HuH-7.5 (cell line): ENCODE data around the gene GANC.
A peak's percentile ranks its signal among the peaks of the same experiment; 100 is the strongest.
"Not testable (repeated sequence)": the region's sequence is repeated elsewhere in the genome, so short reads cannot be mapped to it uniquely, and the experiment has no call there.

ENCODE experiments used
- DNase-seq: peaks from one replicate; pipeline ENCODE4 v3.0.0; 2011; ENCODE audit warnings: low spot score

Gene GANC

GRCh38 chr15:42284551-42284950, 11.6 kb downstream of the GANC start:
- no peak for DNase-seq

GRCh38 chr15:42285034-42285433, 12.0 kb downstream of the GANC start:
- DNase-seq: no peak

DNA sequence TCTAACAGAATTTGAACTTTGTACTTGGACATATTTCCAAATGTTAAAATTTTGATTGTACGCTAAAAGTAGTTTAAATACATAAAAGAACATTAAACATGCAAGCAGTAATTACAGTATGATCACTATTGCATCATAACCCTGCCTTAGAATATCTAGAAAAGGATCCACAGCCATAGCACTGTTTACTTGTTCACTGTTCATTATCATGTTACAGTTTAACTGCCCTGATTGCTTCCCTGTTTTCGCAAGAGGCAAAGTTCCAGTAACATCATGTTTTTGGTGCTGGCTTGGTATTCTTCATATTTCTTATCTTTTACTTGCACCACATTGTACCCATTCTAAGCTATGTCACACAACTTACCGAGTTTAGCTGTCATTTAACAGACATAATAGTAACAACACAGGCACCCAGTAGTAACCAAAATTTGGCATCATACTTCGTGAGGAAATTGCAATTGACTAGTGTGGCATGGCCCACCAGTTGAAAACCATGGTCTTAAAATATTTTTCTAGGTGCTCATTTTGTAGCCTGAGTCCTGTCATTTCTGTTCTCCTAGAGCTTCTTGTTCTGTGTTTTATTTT, 13.5 kb downstream of the GANC start:
- peak; percentile 10 for DNase-seq

DNA sequence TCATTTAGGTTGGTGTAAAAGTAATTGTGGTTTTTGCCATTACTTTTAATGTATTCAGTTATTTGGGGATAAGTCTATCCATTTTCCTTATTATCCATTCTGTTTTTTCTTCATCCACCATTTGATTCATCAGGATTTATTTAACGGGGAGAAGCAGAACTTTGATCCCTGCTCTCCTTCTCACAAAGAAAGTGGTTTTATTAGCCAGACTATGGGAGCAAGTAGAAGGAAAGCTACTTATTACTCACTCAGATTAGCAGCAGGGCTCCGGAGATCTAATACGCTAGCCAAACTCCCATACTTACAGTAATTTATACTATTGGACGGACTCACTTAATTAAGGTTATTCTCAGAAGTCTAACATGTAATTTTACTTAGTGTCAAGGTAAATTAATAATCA, 14.9 kb downstream of the GANC start:
- no peak for DNase-seq

DNA sequence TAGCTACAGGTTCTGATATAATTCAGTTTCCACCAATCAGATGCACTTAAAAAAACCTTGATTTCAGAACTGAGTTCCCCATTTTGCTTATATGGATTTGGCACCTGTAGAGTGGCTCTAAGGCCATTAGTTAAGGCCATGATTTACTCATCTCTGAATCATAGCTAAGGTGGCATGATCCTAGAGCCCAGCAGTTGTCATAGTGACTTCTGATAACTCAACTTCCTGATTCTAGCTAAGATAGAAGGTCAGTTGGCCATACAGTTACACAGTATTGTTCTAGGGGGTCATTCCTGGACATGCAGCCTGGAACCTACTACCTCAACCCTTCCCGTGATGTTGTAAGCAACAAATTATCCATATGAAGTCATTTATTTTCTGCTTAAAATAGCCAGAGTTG, 16.2 kb downstream of the GANC start:
- no peak for DNase-seq

GRCh38 chr15:42301004-42301403, 28.0 kb downstream of the GANC start:
- DNase-seq: not testable (repeated sequence)

GRCh38 chr15:42306681-42307080, 33.7 kb downstream of the GANC start:
- no peak for DNase-seq

DNA sequence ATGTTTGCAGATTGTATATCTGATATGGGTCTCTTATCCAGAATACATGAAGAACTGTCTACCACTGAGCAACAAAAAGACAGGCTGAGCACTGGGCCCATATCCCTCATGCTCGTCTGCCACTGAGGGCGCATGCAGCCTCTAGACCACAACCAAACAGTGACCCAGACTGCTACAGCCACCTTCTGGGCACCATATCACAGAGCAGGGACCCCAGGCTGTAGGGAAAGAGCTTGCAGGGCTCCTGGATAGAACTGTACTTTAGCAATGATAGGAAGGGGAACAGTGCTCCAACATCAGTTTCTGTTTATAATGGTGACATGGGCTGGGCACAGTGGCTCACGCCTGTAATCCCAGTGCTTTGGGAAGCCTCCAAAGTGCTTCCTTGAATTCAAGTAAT, 40.5 kb downstream of the GANC start:
- no peak for DNase-seq

- peak; percentile 6 for DNase-seq
Measured at GRCh38 chr15:42314818-42315217, 41.8 kb downstream of the GANC start.

DNA sequence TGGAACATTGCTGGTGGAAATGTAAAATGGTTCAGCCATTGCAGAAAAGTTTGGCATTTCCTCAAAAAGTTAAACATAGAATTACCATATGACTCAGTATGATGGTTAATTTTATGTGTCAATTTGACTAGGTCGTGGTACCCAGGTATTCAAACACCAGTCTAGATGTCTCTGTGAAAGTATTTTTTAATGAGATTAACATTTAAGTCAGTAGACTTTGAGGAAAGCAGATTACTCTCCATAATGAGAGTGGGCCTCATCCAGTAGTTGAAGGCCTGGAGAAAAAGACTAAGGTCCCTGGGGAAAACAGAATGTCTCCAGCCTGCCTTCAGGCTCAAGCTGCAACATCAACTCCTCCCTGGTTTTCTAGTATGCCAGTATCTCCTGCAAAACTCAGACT, 42.5 kb downstream of the GANC start:
- DNase-seq: no peak

- not testable (repeated sequence) for DNase-seq
Measured at GRCh38 chr15:42316282-42316805, 43.3 kb downstream of the GANC start.

DNA sequence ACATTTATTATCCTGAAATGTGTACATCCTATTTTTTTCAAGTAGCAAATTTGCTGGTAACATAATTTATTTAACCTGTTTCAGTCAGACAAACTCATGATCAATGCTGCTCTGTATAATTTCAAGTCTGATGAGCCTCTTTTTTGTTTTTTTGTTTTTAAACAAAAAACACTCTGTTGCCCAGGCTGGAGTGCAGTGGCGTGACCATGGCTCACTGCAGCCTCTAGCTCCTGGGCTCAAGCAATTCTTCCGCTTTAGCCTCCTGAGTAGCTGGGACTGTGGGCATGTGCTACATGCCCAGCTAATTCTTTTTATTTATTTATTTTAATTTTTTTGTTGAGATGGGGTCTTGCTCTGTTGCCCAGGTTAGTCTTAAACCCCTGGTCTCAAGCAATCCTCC, 46.2 kb downstream of the GANC start:
- DNase-seq: no peak

DNA sequence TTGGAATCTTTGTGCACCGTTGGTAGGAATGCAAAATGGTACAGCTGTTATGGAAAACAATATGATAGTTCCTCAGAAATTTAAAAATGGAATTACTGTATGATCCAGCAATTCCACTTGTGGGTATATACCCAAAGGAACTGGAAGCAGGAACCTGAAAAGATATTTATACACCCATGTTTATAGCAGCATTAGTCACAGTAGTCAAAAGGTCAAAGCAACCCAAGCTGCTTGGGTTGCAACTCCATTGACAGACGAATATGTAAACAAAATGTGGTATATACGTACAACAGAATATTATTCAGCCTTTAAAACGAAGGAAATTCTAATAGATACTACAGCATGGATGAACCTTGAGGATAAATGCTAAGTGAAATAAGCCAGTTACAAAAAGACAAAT, 51.3 kb downstream of the GANC start:
- DNase-seq: no peak

DNA sequence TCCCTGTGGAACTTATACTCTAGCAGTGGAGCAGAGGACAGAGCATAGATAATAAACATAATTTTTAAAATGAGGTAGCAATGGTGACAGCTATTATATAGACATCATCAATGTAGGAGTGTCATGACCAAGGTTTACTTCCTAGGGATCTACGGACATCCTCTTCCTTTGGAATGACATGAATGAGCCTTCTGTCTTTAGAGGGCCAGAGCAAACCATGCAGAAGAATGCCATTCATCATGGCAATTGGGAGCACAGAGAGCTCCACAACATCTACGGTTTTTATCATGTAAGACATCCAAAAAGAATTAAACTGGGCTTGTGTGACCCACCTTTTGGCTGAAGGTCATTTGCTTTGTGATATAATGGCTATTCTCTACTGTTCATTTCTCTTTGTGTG, 56.2 kb downstream of the GANC start:
- no peak for DNase-seq

DNA sequence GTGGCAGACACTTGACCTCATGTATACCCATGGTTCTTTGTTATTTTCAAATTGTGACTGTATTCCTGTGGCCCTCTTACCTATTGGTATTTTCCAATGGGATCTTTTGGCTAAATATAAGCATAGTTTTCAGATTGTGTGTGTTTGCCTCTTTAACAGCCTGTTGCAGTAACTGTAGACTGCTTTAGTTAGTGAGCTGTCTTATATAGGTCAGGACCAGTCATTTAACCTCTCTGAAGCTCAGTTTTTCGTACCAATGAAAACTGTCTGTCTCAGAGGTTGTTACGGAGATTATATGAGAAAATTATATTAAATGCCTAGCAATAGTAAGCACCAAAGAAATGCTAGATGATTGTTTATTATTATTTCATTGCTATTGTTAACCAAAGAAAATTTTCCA, 57.0 kb downstream of the GANC start:
- DNase-seq: no peak

DNA sequence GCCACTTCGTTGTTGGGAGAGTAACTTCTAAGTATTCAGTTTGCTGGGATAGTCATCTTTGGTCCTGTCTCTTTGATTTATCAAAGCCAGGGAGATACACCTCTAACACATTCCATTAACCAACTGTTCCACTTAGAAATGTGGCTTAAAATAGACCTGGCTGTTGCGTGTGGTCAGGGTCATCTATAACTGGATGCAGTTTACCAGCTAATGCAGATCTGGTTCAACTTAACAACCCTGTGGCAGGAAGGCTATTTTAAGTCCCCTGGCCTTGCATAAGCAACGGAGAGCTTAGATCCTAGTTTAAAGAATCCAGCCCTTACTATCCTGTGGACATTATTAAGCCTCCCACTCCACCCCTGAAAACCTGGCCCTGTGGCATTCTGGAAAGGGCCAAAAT, 58.2 kb downstream of the GANC start:
- no peak for DNase-seq

GRCh38 chr15:42332331-42332730, 59.3 kb downstream of the GANC start:
- no peak for DNase-seq

DNA sequence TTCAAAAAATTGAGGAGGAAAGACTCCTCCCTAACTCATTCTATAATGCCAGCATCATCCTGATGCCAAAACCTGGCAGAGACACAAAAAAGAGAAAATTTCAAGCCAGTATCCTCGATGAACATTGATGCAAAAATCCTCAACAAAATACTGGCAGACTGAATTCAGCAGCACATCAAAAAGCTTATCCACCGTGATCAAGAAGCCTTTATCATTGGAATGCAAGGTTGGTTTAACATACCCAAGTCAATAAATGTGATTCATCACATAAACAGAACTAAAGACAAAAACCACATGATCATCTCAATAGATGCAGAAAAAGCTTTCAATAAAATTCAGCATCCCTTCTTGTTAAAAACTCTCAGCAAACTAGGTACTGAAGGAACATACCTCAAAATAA, 62.1 kb downstream of the GANC start:
- DNase-seq: no peak

GRCh38 chr15:42336650-42337049, 63.6 kb downstream of the GANC start:
- not testable (repeated sequence) for DNase-seq

DNA sequence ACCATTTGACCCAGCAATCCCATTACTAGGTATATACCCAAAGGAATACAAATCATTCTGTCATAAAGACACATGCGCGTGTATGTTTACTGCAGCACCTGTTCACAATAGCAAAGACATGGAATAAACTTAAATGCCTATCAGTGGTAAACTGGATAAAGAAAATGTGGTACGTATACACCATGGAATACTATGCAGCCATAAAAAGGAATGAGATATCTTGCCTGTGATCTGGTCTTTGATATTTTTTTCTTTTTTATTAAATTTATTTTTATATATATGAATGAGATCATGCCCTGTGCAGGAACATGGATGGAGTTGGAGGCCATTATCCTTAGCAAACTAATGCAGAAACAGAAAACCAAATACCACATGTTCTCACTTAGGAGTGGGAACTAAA, 64.1 kb downstream of the GANC start:
- DNase-seq: not testable (repeated sequence)

DNA sequence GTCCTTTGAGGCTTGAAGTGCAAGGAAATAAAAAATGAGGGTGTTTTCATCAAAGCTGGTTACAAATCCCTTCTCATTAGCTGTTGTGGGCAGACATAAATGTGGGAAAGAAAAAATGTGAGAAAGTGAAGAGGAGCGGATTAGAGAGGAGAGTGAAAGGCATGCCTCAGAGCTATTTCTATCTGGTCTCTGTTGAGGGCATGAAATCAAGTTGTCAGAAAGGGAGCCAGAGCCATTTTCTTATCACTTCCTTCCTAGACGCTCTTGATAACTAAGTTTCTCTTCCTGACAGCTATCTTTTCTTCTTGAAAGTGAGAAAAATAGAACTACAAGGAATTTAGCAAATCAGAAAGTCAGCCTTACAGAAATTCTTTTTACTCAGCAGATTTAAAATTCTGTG, 65.5 kb downstream of the GANC start:
- no peak for DNase-seq

DNA sequence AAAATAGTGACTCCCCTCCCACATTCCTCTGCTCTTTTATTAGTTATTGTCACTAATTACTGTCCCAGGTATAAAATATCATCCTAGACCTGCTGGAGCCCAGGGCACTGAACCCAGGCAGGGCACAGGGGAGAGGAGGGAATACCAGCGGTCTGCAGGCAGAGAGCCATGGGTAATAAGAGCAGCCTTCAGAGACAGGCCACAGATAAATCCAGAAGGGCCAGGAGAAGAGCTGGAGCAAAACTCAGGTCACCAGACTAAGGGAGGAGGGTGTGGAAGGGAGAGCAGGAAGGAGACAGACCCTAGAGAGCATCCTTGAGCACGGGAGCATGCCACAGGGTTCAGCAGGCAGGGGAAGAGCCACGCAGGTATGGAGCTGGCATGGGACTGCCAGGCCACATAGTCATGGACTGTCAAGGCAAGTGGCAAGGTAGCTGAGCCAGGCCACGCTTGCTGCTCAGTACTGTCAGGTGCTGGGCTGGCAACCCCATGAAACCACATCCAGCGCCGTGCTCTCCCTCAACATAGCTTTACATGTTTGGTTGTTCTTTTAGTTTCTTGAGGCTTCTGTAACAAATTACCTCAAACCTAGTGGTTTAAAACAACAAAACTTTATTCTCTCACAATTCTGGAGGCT, 70.7 kb downstream of the GANC start:
- no peak for DNase-seq

GRCh38 chr15:42344763-42345162, 71.8 kb downstream of the GANC start:
- no peak for DNase-seq

DNA sequence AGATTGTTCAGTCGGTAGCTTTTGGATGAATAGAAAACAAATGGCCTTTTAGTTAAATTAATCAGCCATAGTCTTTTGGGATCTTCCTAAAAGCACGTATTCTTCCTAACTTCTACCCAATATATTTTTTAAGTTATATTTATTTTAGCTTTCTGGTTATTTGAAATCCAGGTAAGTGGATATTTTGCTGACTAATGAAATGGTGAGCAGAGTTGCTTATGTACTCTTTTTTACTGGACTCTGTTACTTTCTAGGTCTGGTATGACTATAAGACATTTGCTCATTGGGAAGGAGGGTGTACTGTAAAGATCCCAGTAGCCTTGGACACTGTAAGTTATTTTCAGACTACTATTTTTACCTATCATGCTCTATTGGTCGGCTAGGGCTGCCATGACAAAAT, 72.5 kb downstream of the GANC start:
- DNase-seq: no peak
